GM13977 (cell line): ENCODE data around the gene GUCY1A1.

Source experiments
- DNase-seq: peaks from one replicate; pipeline ENCODE4 v3.0.0; 2012; ENCODE audit warnings: low spot score
- CTCF ChIP-seq: IDR thresholded peaks from 2 replicates; pipeline ENCODE4 v1.5.1; 2012; ENCODE audit warnings: mild to moderate bottlenecking, control low read depth; ENCODE audit not compliant: insufficient read depth; ENCODE audit errors: extremely low read depth, missing control alignments
- in situ Hi-C: fragments of 300-500 bp; cut with MboI; formaldehyde crosslinking; loops from one replicate; pipeline ENCODE4 v1.12.0; 2022; ENCODE audit warnings: low sequenced_read_pairs, low pct_unique_long_range_greater_than_20kb, mixed read lengths, inconsistent platforms; ENCODE audit not compliant: unreplicated experiment

GUCY1A1 gene

GRCh38 chr4:155706147-155706546 lies 39.5 kb downstream of the GUCY1A1 start:
- in situ Hi-C loops = no loop called here
- DNase-seq = no peak
- no peak for TF ChIP-seq CTCF

- in situ Hi-C loops = no loop called here
- no peak for DNase-seq
- no peak for TF ChIP-seq CTCF
Measured at GRCh38 chr4:155707251-155707650, 40.6 kb downstream of the GUCY1A1 start.

GRCh38 chr4:155708782-155709181 lies 42.1 kb downstream of the GUCY1A1 start:
- no peak for TF ChIP-seq CTCF
- in situ Hi-C loops = no loop called here
- DNase-seq = no peak

- DNase-seq = no peak
- in situ Hi-C loops = no loop called here
- no peak for TF ChIP-seq CTCF
Measured at GRCh38 chr4:155709918-155710317, 43.3 kb downstream of the GUCY1A1 start.

GRCh38 chr4:155711556-155711955 lies 44.9 kb downstream of the GUCY1A1 start:
- TF ChIP-seq CTCF = no peak
- in situ Hi-C loops = no loop called here
- DNase-seq = no peak

- no peak for DNase-seq
- no peak for TF ChIP-seq CTCF
- in situ Hi-C loops = no loop called here
Measured at GRCh38 chr4:155712846-155713245, 46.2 kb downstream of the GUCY1A1 start.

GRCh38 chr4:155713911-155714310 lies 47.3 kb downstream of the GUCY1A1 start:
- no peak for TF ChIP-seq CTCF
- in situ Hi-C loops = no loop called here

More at GRCh38 chr4:155713911-155714310, 47.3 kb downstream of the GUCY1A1 start:
- DNase-seq = no peak
